WTC11 (cell line): Measurements from ENCODE around the gene SMAD9. TPM values are rescaled to one million over a fixed set of nuclear protein-coding genes. Genes with fewer than 3 reads are reported as not detected.

Source experiments
- ATAC-seq: fragments of 200-7000 bp; cut with Tn5 transposase; 2 replicates; pipeline ENCODE4 v1.10.0; 2021; ENCODE audit warnings: mild to moderate bottlenecking, moderate library complexity
- CTCF ChIA-PET: fragments of 300-600 bp; sonication (Branson Sonifier 250); formaldehyde crosslinking; loops from one replicate; lab custom pipeline; 2021; ENCODE audit warnings: antibody characterized with exemption; lab: Charles Lee
- POLR2A ChIA-PET: fragments of 350-600 bp; sonication (Branson Sonifier 250); formaldehyde crosslinking; loops from one replicate; lab custom pipeline; 2021; ENCODE audit warnings: antibody characterized with exemption; lab: Charles Lee
- DNase-seq: peaks from one replicate; pipeline ENCODE4 v3.0.0; 2021; ENCODE audit warnings: low spot score
- H3K27ac Mint-ChIP-seq: 2 replicates; pipeline ENCODE4 v1.8.0; 2021; ENCODE audit warnings: mixed read lengths
- H3K27me3 Mint-ChIP-seq: 2 replicates; pipeline ENCODE4 v1.8.0; 2021; ENCODE audit warnings: low read depth, mild to moderate bottlenecking, moderate library complexity, mixed read lengths
- H3K36me3 Mint-ChIP-seq: 2 replicates; pipeline ENCODE4 v1.8.0; 2021; ENCODE audit warnings: mixed read lengths
- H3K4me1 Mint-ChIP-seq: 2 replicates; pipeline ENCODE4 v1.8.0; 2022; ENCODE audit warnings: mixed read lengths
- H3K4me3 Mint-ChIP-seq: 2 replicates; pipeline ENCODE4 v1.8.0; 2021; ENCODE audit warnings: mild to moderate bottlenecking, moderate library complexity, mixed read lengths
- H3K9me3 Mint-ChIP-seq: 2 replicates; pipeline ENCODE4 v1.8.0; 2021; ENCODE audit warnings: mixed read lengths
- CREB1 ChIP-seq: sonication (generic); formaldehyde crosslinking; IDR thresholded peaks from 2 replicates; pipeline ENCODE4 v1.8.0; 2023; ENCODE audit warnings: mild to moderate bottlenecking, missing genetic modification reagents
- CREM ChIP-seq: sonication (generic); formaldehyde crosslinking; IDR thresholded peaks from 2 replicates; pipeline ENCODE4 v1.8.1; 2022; ENCODE audit warnings: mild to moderate bottlenecking, missing genetic modification reagents, moderate library complexity
- ETV6 ChIP-seq: sonication (generic); formaldehyde crosslinking; IDR thresholded peaks from 2 replicates; pipeline ENCODE4 v1.8.1; 2022; ENCODE audit warnings: mild to moderate bottlenecking, missing genetic modification reagents
- KAT7 ChIP-seq: sonication (generic); formaldehyde crosslinking; IDR thresholded peaks from 2 replicates; pipeline ENCODE4 v1.8.1; 2023; ENCODE audit warnings: missing genetic modification reagents, mild to moderate bottlenecking, borderline replicate concordance
- PRRX2 ChIP-seq: fragments of 250-450 bp; sonication (Bioruptor Pico); IDR thresholded peaks from 2 replicates; pipeline ENCODE4 v1.8.0; 2021; ENCODE audit warnings: mild to moderate bottlenecking
- ZNF423 ChIP-seq: fragments of 250-450 bp; sonication (Bioruptor Pico); IDR thresholded peaks from 2 replicates; pipeline ENCODE4 v2.1.2; 2022; ENCODE audit warnings: mild to moderate bottlenecking, moderate library complexity
- total RNA-seq: library from RNA; stranded (reverse); gene quantifications from 3 replicates; pipeline ENCODE4 v1.2.3, GENCODE V29; 2021
- TF ChIP-seq, protein P1 (sequence below): sonication (generic); formaldehyde crosslinking; IDR thresholded peaks from 2 replicates; pipeline ENCODE4 v1.8.0; 2022; ENCODE audit warnings: missing genetic modification reagents
- TF ChIP-seq, protein P2 (sequence below): sonication (generic); formaldehyde crosslinking; IDR thresholded peaks from 2 replicates; pipeline ENCODE4 v1.8.1; 2023; ENCODE audit warnings: mild to moderate bottlenecking, missing genetic modification reagents, moderate library complexity
- TF ChIP-seq, protein P3 (sequence below): sonication (generic); formaldehyde crosslinking; IDR thresholded peaks from 2 replicates; pipeline ENCODE4 v1.8.1; 2023; ENCODE audit warnings: mild to moderate bottlenecking, moderate library complexity, missing genetic modification reagents
- TF ChIP-seq, protein P4 (sequence below): fragments of 250-450 bp; sonication (Bioruptor Pico); IDR thresholded peaks from 2 replicates; pipeline ENCODE4 v1.9.0; 2021; ENCODE audit warnings: mild to moderate bottlenecking
- TF ChIP-seq, protein P5 (sequence below): sonication (generic); formaldehyde crosslinking; IDR thresholded peaks from 2 replicates; pipeline ENCODE4 v1.8.1; 2022; ENCODE audit warnings: low read depth, missing genetic modification reagents, borderline replicate concordance
- TF ChIP-seq, protein P6 (sequence below): sonication (generic); formaldehyde crosslinking; IDR thresholded peaks from 2 replicates; pipeline ENCODE4 v1.8.1; 2023; ENCODE audit warnings: mild to moderate bottlenecking, missing genetic modification reagents, moderate library complexity
- TF ChIP-seq, protein P7 (sequence below): sonication (generic); formaldehyde crosslinking; IDR thresholded peaks from 2 replicates; pipeline ENCODE4 v1.8.0; 2023; ENCODE audit warnings: missing genetic modification reagents
- TF ChIP-seq, protein P8 (sequence below): sonication (generic); formaldehyde crosslinking; IDR thresholded peaks from 2 replicates; pipeline ENCODE4 v1.8.1; 2023; ENCODE audit warnings: mild to moderate bottlenecking, missing genetic modification reagents, borderline replicate concordance

Gene SMAD9
- total RNA-seq, 1 experiment from 2014 or later: 1.2 TPM

DNA sequence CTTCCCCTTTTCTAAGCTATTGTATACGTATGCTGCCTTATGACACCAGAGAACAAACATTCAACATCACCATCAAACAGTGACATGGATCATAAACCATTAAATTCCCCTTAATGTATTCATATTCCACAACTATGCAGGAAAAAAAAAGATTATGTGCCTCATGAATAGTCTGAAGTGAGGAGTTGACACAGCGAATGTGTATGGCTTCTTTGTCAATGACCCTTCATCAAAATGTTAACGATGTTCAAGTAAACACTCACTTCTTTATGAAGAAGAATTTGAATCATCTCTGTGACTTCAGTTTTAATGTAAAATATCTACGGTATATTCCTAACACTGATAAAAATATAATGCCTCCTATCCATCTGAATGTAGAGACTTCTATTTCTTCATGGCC is 44.6 kb downstream of the SMAD9 start (continued):
- TF ChIP-seq, protein P1, sequence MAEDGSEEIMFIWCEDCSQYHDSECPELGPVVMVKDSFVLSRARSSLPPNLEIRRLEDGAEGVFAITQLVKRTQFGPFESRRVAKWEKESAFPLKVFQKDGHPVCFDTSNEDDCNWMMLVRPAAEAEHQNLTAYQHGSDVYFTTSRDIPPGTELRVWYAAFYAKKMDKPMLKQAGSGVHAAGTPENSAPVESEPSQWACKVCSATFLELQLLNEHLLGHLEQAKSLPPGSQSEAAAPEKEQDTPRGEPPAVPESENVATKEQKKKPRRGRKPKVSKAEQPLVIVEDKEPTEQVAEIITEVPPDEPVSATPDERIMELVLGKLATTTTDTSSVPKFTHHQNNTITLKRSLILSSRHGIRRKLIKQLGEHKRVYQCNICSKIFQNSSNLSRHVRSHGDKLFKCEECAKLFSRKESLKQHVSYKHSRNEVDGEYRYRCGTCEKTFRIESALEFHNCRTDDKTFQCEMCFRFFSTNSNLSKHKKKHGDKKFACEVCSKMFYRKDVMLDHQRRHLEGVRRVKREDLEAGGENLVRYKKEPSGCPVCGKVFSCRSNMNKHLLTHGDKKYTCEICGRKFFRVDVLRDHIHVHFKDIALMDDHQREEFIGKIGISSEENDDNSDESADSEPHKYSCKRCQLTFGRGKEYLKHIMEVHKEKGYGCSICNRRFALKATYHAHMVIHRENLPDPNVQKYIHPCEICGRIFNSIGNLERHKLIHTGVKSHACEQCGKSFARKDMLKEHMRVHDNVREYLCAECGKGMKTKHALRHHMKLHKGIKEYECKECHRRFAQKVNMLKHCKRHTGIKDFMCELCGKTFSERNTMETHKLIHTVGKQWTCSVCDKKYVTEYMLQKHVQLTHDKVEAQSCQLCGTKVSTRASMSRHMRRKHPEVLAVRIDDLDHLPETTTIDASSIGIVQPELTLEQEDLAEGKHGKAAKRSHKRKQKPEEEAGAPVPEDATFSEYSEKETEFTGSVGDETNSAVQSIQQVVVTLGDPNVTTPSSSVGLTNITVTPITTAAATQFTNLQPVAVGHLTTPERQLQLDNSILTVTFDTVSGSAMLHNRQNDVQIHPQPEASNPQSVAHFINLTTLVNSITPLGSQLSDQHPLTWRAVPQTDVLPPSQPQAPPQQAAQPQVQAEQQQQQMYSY: no peak

DNA sequence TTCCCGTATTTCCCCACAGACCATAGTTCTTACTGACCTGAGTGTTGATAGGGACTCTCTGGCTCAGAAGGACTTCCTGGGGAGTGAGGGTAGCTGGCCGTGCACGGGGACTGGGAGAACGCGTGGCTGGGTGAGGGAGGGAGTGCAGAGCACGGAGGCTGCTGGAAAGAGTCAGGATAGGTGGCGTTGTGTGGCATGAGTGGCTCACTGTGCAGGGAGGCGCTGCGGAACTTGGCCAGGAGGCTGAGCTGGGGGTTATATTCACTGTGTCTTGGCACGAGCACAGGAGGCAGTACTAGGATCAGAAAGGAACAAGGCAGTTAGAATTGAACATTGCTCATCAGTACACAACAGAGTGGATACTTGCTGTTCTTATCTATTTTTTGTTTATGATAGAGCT is 47.4 kb downstream of the SMAD9 start:
- ATAC-seq (peak; percentile 95), DNase-seq (peak; percentile 23)
- peak overlapping the region; percentile 11; the same call in 1 of the 2 replicates for H3K4me3 Mint-ChIP-seq
- no peaks in the 10 kb centered on the region for H3K9me3 Mint-ChIP-seq
- H3K27me3 Mint-ChIP-seq: no peaks in the 10 kb centered on the region
- H3K36me3 Mint-ChIP-seq: no peaks in the 10 kb centered on the region
- H3K27ac Mint-ChIP-seq: no peak overlapping the region
- peaks cover 6% of the 10 kb centered on the region for H3K4me1 Mint-ChIP-seq
- POLR2A ChIA-PET: interaction anchor here (0.8 kb wide), 1 partner anchor 32 kb away, joined by 3 read pairs; no protein-coding TSS in a partner anchor
- TF ChIP-seq, protein P2, sequence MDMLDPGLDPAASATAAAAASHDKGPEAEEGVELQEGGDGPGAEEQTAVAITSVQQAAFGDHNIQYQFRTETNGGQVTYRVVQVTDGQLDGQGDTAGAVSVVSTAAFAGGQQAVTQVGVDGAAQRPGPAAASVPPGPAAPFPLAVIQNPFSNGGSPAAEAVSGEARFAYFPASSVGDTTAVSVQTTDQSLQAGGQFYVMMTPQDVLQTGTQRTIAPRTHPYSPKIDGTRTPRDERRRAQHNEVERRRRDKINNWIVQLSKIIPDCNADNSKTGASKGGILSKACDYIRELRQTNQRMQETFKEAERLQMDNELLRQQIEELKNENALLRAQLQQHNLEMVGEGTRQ (CRISPR knock-in tag): no peak
- CTCF ChIA-PET: interaction anchor here (0.7 to 1.5 kb wide), 3 partner anchors 14 to 590 kb away, joined by 3 to 9 read pairs (median 3); no protein-coding TSS in a partner anchor

DNA sequence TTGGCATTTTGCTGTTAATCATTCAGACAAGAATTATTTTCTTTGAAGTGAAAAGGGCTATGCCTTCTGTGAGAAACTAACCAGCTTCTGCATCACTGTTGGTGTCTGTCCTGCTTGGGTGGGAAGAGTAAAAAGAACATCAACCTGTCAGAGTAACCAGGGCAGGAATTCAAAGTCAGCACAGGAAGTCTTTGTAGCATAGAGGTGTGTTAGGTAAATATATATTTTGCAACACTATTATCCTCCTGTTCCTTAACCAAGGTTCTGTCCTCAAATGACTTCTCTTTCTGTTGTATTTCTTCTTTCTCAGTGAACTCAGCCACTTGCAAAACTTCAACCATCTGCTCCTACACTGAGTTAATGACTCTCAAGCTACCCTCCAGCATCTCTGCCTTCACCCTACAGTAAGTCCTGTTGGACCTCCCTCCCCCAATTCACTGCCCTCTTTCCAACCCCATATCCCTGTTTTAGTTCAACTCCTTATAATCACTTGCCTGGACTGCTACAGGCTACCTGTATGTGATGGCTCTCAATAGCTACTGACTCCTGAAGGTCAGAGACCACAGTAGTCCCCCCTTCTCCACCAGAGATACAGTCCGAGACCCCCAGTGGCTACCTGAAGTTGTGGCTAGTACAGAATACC is 49.9 kb downstream of the SMAD9 start:
- no peak overlapping the region for H3K4me3 Mint-ChIP-seq
- DNase-seq (no peak), ATAC-seq (no peak)
- TF ChIP-seq ETV6 (CRISPR knock-in tag) (no peak), PRRX2 (CRISPR knock-in tag) (no peak), CREM (CRISPR knock-in tag) (no peak)
- TF ChIP-seq, protein P3, sequence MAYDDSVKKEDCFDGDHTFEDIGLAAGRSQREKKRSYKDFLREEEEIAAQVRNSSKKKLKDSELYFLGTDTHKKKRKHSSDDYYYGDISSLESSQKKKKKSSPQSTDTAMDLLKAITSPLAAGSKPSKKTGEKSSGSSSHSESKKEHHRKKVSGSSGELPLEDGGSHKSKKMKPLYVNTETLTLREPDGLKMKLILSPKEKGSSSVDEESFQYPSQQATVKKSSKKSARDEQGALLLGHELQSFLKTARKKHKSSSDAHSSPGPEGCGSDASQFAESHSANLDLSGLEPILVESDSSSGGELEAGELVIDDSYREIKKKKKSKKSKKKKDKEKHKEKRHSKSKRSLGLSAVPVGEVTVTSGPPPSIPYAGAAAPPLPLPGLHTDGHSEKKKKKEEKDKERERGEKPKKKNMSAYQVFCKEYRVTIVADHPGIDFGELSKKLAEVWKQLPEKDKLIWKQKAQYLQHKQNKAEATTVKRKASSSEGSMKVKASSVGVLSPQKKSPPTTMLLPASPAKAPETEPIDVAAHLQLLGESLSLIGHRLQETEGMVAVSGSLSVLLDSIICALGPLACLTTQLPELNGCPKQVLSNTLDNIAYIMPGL (CRISPR knock-in tag): no peak
- TF ChIP-seq, protein P4, sequence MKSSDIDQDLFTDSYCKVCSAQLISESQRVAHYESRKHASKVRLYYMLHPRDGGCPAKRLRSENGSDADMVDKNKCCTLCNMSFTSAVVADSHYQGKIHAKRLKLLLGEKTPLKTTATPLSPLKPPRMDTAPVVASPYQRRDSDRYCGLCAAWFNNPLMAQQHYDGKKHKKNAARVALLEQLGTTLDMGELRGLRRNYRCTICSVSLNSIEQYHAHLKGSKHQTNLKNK (CRISPR knock-in tag): no peak
- ChIA-PET CTCF (interaction anchor here (0.7 kb wide), 1 partner anchor 12 kb away, joined by 3 read pairs; no protein-coding TSS in a partner anchor), POLR2A (no interaction called here)
- H3K27ac Mint-ChIP-seq: no peak overlapping the region
- peaks cover 19% of the 10 kb centered on the region for H3K4me1 Mint-ChIP-seq
- H3K9me3 Mint-ChIP-seq: no peaks in the 10 kb centered on the region
- no peaks in the 10 kb centered on the region for H3K27me3 Mint-ChIP-seq
- H3K36me3 Mint-ChIP-seq: no peaks in the 10 kb centered on the region

DNA sequence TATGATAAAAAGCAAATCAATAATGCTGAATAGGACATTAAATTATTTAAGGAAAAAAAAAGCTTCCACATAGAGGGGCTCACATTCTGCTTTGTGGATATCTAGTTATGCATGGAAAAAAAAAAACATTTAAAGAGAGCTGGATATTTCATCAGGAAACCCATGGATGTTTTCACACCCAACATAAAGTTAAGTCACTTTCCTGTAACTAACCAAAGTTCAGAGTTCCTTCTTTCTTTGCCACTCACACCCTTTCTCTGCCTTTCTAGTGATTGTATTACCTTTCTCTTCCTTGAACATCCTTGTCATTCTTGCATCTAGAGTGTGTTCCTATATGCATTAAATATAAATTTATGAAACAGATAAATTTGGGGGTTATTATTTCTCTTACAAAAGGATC is 53.8 kb downstream of the SMAD9 start:
- Mint-ChIP-seq H3K27me3 (no peaks in the 10 kb centered on the region), H3K27ac (no peak overlapping the region), H3K4me3 (no peak overlapping the region), H3K4me1 (peaks cover 15% of the 10 kb centered on the region), H3K36me3 (no peaks in the 10 kb centered on the region), H3K9me3 (no peaks in the 10 kb centered on the region)
- ATAC-seq: no peak
- ChIA-PET POLR2A (no interaction called here), CTCF (interaction anchor here (1.7 to 1.9 kb wide), 2 partner anchors 8 to 17 kb away, joined by 6 to 8 read pairs; no protein-coding TSS in a partner anchor)
- DNase-seq: no peak
- TF ChIP-seq, protein P5, sequence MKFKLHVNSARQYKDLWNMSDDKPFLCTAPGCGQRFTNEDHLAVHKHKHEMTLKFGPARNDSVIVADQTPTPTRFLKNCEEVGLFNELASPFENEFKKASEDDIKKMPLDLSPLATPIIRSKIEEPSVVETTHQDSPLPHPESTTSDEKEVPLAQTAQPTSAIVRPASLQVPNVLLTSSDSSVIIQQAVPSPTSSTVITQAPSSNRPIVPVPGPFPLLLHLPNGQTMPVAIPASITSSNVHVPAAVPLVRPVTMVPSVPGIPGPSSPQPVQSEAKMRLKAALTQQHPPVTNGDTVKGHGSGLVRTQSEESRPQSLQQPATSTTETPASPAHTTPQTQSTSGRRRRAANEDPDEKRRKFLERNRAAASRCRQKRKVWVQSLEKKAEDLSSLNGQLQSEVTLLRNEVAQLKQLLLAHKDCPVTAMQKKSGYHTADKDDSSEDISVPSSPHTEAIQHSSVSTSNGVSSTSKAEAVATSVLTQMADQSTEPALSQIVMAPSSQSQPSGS: no peak
- TF ChIP-seq, protein P6, sequence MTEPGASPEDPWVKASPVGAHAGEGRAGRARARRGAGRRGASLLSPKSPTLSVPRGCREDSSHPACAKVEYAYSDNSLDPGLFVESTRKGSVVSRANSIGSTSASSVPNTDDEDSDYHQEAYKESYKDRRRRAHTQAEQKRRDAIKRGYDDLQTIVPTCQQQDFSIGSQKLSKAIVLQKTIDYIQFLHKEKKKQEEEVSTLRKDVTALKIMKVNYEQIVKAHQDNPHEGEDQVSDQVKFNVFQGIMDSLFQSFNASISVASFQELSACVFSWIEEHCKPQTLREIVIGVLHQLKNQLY (CRISPR knock-in tag): no peak
- TF ChIP-seq CREB1 (CRISPR knock-in tag) (no peak), KAT7 (CRISPR knock-in tag) (no peak), ZNF423 (CRISPR knock-in tag) (no peak)
- TF ChIP-seq, protein P7, sequence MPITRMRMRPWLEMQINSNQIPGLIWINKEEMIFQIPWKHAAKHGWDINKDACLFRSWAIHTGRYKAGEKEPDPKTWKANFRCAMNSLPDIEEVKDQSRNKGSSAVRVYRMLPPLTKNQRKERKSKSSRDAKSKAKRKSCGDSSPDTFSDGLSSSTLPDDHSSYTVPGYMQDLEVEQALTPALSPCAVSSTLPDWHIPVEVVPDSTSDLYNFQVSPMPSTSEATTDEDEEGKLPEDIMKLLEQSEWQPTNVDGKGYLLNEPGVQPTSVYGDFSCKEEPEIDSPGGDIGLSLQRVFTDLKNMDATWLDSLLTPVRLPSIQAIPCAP (CRISPR knock-in tag): no peak
- TF ChIP-seq, protein P8, sequence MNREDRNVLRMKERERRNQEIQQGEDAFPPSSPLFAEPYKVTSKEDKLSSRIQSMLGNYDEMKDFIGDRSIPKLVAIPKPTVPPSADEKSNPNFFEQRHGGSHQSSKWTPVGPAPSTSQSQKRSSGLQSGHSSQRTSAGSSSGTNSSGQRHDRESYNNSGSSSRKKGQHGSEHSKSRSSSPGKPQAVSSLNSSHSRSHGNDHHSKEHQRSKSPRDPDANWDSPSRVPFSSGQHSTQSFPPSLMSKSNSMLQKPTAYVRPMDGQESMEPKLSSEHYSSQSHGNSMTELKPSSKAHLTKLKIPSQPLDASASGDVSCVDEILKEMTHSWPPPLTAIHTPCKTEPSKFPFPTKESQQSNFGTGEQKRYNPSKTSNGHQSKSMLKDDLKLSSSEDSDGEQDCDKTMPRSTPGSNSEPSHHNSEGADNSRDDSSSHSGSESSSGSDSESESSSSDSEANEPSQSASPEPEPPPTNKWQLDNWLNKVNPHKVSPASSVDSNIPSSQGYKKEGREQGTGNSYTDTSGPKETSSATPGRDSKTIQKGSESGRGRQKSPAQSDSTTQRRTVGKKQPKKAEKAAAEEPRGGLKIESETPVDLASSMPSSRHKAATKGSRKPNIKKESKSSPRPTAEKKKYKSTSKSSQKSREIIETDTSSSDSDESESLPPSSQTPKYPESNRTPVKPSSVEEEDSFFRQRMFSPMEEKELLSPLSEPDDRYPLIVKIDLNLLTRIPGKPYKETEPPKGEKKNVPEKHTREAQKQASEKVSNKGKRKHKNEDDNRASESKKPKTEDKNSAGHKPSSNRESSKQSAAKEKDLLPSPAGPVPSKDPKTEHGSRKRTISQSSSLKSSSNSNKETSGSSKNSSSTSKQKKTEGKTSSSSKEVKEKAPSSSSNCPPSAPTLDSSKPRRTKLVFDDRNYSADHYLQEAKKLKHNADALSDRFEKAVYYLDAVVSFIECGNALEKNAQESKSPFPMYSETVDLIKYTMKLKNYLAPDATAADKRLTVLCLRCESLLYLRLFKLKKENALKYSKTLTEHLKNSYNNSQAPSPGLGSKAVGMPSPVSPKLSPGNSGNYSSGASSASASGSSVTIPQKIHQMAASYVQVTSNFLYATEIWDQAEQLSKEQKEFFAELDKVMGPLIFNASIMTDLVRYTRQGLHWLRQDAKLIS (CRISPR knock-in tag): no peak
